Suprapubic skin (tissue), 3 donors: ENCODE measurements around the gene SCYGR3.

ENCODE experiments used
- POLR2AphosphoS5 ChIP-seq, 3 donors: sonication (generic); formaldehyde crosslinking; IDR thresholded peaks; one replicate each; pipeline ENCODE4 v1.6.1; 2017; ENCODE audit warnings: antibody characterized with exemption in 3 of 3
- TF ChIP-seq, protein P1 (sequence below), 2 donors: fragments of 200-600 bp in 1 of 2; fragments of 450-650 bp in 1 of 2; sonication (generic) in 1 of 2; IDR thresholded peaks; one replicate each; pipeline ENCODE4 v1.5.1; 2016 to 2019; ENCODE audit warnings: antibody characterized with exemption in 2 of 2, mild to moderate bottlenecking in 1 of 2, moderate library complexity in 1 of 2

DNA sequence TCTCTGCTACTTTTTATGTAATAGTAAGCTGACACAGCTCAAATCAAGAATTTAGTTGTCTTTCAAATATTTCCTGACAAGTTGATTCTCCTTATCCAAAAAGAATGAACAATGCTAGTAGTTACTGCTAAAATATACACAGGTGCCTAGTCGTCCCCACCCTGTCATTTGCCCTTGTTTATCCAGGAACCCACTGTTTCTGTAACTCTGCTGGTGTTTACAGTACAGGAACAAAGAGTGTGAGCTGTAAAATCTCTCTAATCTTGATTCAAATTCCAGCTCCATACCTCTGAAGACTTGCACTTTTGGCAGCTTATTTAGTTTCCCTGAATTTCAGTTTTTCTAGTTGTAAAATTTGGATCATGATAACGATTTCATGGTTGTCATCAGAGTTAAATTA is 37.1 kb downstream of the SCYGR3 start:
- TF ChIP-seq, protein P1, sequence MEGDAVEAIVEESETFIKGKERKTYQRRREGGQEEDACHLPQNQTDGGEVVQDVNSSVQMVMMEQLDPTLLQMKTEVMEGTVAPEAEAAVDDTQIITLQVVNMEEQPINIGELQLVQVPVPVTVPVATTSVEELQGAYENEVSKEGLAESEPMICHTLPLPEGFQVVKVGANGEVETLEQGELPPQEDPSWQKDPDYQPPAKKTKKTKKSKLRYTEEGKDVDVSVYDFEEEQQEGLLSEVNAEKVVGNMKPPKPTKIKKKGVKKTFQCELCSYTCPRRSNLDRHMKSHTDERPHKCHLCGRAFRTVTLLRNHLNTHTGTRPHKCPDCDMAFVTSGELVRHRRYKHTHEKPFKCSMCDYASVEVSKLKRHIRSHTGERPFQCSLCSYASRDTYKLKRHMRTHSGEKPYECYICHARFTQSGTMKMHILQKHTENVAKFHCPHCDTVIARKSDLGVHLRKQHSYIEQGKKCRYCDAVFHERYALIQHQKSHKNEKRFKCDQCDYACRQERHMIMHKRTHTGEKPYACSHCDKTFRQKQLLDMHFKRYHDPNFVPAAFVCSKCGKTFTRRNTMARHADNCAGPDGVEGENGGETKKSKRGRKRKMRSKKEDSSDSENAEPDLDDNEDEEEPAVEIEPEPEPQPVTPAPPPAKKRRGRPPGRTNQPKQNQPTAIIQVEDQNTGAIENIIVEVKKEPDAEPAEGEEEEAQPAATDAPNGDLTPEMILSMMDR (IDR thresholded peaks at IDR 0.05) = no peak
- TF ChIP-seq POLR2AphosphoS5 (IDR thresholded peaks at IDR 0.05) = no peak
